ENCODE data around the gene OPHN1. TPM values are rescaled to one million over a fixed set of nuclear protein-coding genes. Genes with fewer than 3 reads are reported as not detected.

Gene OPHN1
- total RNA-seq, 1 experiment from 2014 or later = 3.3 TPM

DNA sequence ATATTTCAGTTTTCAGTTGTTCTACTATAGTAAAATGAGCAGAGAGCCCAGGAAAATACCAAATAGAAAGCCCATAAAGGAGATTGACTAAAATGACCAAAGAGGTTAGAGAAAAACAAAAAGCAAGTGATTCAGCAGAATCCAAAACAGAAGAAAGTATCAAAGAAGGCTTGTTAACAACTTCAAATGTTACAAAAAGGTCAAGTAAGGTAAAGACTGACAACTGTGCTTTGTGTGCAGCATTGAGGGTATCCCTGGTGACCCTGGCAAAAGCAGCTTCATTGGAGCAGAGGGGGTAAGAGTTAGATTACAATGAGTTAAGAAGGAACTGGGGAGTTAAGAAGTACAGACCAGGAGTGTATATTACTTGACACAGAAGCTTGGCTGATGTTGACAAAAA, 317.9 kb downstream of the OPHN1 start:
- intact Hi-C loops (cut with micrococcal nuclease; ENCODE audit: unreplicated experiment) = no loop called here
- DNase-seq (ENCODE audit: low spot score) = no peak
- Histone ChIP-seq H3K4me3 (ENCODE audit: low read depth, low read length, poor library complexity, severe bottlenecking) (no peak overlapping the region), H3K36me3 (ENCODE audit: insufficient read depth, low read length, poor library complexity, severe bottlenecking) (no peaks in the 10 kb centered on the region), H3K27ac (ENCODE audit: low read depth, low read length, poor library complexity, severe bottlenecking) (no peak overlapping the region), H3K9me3 (ENCODE audit: low read depth, low read length, poor library complexity, severe bottlenecking) (no peaks in the 10 kb centered on the region), H3K27me3 (replicated peaks; ENCODE audit: insufficient read depth, low read depth, low read length, poor library complexity) (no peaks in the 10 kb centered on the region), H3K4me1 (ENCODE audit: insufficient read depth, low read length, poor library complexity, severe bottlenecking) (no peaks in the 10 kb centered on the region)
- BruUV-seq (replicated peaks) = no TSS peak
- TF ChIP-seq, protein P1, sequence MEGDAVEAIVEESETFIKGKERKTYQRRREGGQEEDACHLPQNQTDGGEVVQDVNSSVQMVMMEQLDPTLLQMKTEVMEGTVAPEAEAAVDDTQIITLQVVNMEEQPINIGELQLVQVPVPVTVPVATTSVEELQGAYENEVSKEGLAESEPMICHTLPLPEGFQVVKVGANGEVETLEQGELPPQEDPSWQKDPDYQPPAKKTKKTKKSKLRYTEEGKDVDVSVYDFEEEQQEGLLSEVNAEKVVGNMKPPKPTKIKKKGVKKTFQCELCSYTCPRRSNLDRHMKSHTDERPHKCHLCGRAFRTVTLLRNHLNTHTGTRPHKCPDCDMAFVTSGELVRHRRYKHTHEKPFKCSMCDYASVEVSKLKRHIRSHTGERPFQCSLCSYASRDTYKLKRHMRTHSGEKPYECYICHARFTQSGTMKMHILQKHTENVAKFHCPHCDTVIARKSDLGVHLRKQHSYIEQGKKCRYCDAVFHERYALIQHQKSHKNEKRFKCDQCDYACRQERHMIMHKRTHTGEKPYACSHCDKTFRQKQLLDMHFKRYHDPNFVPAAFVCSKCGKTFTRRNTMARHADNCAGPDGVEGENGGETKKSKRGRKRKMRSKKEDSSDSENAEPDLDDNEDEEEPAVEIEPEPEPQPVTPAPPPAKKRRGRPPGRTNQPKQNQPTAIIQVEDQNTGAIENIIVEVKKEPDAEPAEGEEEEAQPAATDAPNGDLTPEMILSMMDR (conservative IDR thresholded peaks at IDR 0.05; ENCODE audit: low read depth, low read length) = no peak
- no peak for TF ChIP-seq EZH2 (IDR thresholded peaks at IDR 0.05; ENCODE audit: borderline replicate concordance, low read depth, low read length, poor library complexity, severe bottlenecking)
- ChIA-PET CTCF (no interaction called here), POLR2A (ENCODE audit: low non-redundant PET) (no interaction called here)

DNA sequence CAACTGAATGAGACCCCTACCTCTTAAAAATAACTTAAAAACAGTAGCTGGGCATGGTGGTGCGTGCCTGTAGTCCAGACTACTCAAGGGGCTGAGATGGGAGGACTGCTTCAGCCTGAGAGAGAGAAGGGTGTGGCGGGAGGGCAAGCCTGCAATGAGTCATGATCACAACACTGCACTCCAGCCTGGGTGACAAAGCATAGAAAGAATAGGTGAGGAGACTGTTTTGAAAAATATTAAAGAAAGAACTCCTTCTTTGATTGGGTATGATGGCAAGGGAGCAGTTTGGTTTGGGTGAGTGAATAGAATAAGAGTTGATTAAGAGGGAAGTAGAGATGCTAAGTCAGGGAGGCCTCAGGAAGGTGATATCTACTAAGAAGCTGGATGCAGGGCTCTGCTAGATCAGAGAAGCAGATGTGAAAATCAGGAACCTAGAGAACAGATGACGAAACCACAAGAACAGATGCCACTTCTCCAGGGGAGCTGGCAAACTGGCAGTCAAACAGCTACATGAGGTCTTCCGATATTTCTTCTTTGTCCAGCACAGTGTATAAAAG, 318.6 kb downstream of the OPHN1 start:
- no peaks in the 10 kb centered on the region for H3K9me3 ChIP-seq (ENCODE audit: low read depth, low read length, poor library complexity, severe bottlenecking)

DNA sequence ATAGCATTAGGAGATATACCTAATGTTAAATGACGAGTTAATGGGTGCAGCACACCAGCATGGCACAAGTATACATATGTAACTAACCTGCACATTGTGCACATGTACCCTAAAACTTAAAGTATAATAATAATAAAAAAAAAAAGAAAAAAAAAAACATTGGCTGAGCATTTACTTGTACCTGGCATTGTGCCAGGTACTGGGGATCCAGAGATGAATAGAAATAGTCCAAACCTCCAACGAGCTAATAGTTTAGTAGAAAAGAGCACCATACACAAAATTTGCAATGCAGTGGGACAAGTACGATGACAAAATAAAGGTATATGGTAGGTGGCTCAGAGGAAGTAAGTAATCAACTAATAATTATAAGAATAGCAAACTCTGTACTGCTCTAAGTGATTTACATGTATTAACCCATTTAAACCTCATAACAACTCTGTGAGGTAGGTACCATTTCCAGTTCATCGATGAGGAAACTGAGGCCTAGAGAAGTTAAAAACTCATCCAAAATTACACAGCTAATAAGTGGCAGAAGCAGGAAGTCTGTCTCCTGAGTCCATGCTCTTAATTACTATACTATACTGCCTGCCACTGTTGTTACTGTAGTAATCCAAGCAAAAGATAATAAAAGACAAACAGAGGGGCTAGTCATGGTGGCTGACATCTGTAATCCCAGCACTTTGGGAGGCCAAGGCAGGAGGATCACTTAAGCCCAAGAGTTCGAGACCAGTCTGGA, 319.3 kb downstream of the OPHN1 start:
- H3K9me3 ChIP-seq (ENCODE audit: low read depth, low read length, poor library complexity, severe bottlenecking) = no peaks in the 10 kb centered on the region
- no TSS peak for BruUV-seq (replicated peaks)
- no peaks in the 10 kb centered on the region for H3K27me3 ChIP-seq (replicated peaks; ENCODE audit: insufficient read depth, low read depth, low read length, poor library complexity)
- H3K4me1 ChIP-seq (ENCODE audit: insufficient read depth, low read length, poor library complexity, severe bottlenecking) = no peaks in the 10 kb centered on the region
- H3K4me3 ChIP-seq (ENCODE audit: low read depth, low read length, poor library complexity, severe bottlenecking) = no peak overlapping the region
- POLR2A ChIA-PET (ENCODE audit: low non-redundant PET) = no interaction called here
- H3K27ac ChIP-seq (ENCODE audit: low read depth, low read length, poor library complexity, severe bottlenecking) = no peak overlapping the region
- intact Hi-C loops (cut with micrococcal nuclease; ENCODE audit: unreplicated experiment) = no loop called here
- DNase-seq (ENCODE audit: low spot score) = no peak
- CTCF ChIA-PET = no interaction called here
- TF ChIP-seq EZH2 (IDR thresholded peaks at IDR 0.05; ENCODE audit: borderline replicate concordance, low read depth, low read length, poor library complexity, severe bottlenecking) = no peak
- TF ChIP-seq, protein P1 (conservative IDR thresholded peaks at IDR 0.05; ENCODE audit: low read depth, low read length) = no peak
- no peaks in the 10 kb centered on the region for H3K36me3 ChIP-seq (ENCODE audit: insufficient read depth, low read length, poor library complexity, severe bottlenecking)

More for the DNA sequence above, 318.6 kb downstream of the OPHN1 start:
- H3K27ac ChIP-seq (ENCODE audit: low read depth, low read length, poor library complexity, severe bottlenecking) = no peak overlapping the region
- no peak overlapping the region for H3K4me3 ChIP-seq (ENCODE audit: low read depth, low read length, poor library complexity, severe bottlenecking)
- no peaks in the 10 kb centered on the region for H3K4me1 ChIP-seq (ENCODE audit: insufficient read depth, low read length, poor library complexity, severe bottlenecking)
- DNase-seq (ENCODE audit: low spot score) = no peak
- TF ChIP-seq, protein P1 (conservative IDR thresholded peaks at IDR 0.05; ENCODE audit: low read depth, low read length) = no peak
- no peak for TF ChIP-seq EZH2 (IDR thresholded peaks at IDR 0.05; ENCODE audit: borderline replicate concordance, low read depth, low read length, poor library complexity, severe bottlenecking)
- ChIA-PET POLR2A (ENCODE audit: low non-redundant PET) (no interaction called here), CTCF (no interaction called here)
- no peaks in the 10 kb centered on the region for H3K36me3 ChIP-seq (ENCODE audit: insufficient read depth, low read length, poor library complexity, severe bottlenecking)
- no peaks in the 10 kb centered on the region for H3K27me3 ChIP-seq (replicated peaks; ENCODE audit: insufficient read depth, low read depth, low read length, poor library complexity)
- no TSS peak for BruUV-seq (replicated peaks)
- intact Hi-C loops (cut with micrococcal nuclease; ENCODE audit: unreplicated experiment) = no loop called here

Measured in A673 (cell line).